Stimulated activated CD8-positive, alpha-beta memory T cell treated with anti-CD3 and anti-CD28 coated beads, Interleukin-7, amount 100 ng/mL, for 4 hours (primary cell): ENCODE results near the gene EMC10.
A peak's percentile ranks its signal among the peaks of the same experiment; 100 is the strongest.
"Not testable (repeated sequence)": the region's sequence is repeated elsewhere in the genome, so short reads cannot be mapped to it uniquely, and the experiment has no call there.

Source experiments
- DNase-seq, 2 donors: peaks; one replicate each; pipeline ENCODE4 v3.0.0-alpha.2; 2020; ENCODE audit warnings: low read depth in 2 of 2

EMC10 gene

GRCh38 chr19:50512999-50513745 lies 36.9 kb downstream of the EMC10 start:
- no peak for DNase-seq

DNA sequence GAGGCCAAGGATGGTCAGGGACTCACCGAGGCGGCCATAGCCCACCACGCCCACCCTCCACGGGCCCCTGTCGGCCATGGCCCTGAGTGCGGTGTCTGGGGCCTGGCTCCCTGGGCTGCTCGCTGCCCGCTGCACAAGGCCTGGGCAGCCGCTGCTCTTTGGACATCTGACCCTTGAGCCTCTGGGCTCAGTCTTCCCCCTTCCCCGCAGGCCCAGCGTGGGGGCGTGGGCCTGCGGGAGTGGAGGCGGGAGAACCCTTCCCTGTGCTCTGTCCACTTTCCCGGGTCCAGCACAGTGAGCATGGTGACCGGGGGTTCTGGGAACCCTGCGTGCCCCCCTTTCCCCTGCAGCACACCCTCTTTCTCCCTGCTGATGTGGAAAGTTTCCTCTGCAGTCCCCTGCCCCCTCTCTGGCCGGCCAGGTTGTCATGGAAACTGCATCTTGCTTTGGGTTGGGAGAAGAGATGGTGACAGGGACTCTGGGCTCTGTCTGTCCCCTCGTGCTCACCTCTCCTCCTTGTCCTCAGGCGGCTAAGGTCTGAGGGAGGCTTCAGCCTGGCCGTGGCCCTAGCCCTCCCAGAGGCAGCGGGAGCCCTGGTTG lies 37.5 kb downstream of the EMC10 start, which contains the start of gene ASPDH:
Gene ASPDH, minus strand, starts transcription at position 168 of the 600 bp plus-strand sequence. Its CDS starts 90 bp downstream, at position 78.
- no peak for DNase-seq

DNA sequence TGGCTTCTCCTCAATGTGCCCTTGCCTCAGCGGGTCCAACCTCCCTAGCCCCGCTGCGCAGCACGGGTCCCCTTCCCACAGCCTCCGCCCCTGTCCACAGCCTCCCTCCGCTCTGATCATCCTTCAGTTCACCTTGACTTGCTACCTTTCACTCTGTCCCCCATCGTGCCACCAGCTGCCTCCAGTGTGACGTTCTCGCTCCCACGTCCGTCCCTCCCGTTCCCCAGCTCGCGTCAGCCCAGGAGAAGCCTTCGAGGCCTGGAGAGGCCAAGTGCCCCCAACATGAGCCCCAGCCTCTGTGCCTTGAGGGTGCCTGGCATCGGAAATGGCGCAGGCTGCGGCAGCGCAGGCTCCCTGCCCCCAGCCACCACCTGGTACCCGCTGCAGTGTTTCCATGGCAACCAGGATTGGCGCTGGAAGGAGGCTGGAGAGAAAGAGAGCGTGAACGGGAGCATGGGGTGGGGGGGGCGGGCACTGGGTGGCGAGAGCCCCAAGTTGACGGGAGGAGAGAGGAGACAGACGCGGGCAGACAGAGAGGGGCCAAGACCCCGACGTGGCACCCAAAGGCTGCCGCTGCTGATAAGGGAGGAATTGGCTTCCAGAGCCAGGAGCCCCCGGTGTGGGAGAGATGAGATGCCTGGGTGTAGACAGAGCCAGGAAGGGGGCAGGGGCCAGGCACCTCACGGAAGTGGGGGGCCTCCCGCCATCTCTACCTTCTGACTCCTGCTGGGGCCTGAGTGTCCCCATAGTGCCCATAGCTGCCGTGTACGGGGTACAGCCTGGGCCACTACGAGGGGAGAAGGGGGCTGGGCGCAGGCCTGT lies 38.2 kb downstream of the EMC10 start:
- DNase-seq = no peak

GRCh38 chr19:50515168-50515561 lies 38.9 kb downstream of the EMC10 start:
- no peak for DNase-seq

GRCh38 chr19:50516456-50516855 lies 40.1 kb downstream of the EMC10 start:
- DNase-seq = no peak

GRCh38 chr19:50516964-50517703 lies 40.8 kb downstream of the EMC10 start:
- DNase-seq = no peak

DNA sequence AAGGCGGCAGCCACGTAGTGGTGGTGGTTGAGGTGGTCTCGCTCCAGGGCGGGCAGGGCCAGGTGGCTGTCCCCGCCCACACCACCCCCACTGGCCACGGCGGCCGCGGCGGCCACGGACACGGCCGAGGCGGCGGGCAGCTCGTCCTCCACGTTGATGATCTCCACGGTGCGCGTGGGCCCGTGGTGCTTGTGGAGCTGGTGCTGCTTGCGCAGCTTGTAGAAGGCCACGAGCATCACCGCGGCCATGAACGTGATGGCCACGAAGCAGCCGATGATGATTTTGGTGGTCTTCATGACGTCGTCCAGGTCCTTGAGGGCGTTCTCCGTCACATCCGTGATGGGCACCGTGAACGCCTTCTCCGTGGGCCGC lies 41.4 kb downstream of the EMC10 start:
- no peak for DNase-seq

DNA sequence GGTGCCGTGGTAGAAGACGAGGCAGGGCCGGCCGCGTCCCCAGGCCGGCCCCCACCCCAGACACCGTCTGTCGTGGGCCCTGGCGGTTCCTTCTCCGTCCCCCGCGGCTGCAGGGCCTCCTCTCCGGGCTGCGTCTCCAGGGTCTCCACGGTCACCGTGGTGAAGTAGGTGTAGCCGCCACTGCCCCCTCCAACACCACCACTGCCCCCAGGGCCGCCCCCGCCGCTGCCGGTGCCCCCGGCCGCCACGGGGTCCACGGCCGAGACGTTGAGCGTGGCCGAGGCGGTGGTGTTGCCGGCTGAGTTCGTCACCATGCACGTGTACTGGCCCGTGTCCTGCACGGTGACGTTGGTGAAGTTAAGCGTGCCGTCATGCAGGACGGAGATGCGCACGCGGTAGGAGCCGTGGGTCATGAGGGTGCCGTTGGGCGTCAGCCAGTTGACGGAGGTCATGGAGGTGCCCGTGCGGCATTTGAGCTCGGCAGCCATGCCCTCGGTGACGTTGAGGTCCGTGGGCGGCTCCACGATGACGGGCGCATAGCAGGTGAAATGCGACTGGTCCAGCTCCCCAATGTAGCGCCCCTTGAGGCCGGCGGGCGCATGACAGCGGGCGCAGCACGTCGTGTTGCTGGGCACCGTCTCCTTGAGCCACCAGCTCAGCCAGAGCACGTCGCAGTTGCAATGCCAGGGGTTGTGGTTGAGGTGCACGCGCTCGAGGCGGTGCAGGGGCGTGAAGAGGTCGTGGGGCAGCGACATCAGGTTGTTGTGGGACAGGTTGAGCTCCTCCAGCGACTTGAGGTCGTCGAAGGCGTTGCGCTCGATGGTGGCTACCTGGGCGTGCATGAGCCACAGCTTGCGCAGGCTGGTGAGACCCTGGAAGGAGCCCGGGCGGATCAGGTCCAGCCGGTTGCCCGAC lies 42.0 kb downstream of the EMC10 start:
- DNase-seq = no peak

- DNase-seq = no peak
These were observed 42.8 kb downstream of the EMC10 start for GRCh38 chr19:50519006-50519575.

GRCh38 chr19:50520822-50521465 lies 44.6 kb downstream of the EMC10 start:
- no peak for DNase-seq

- no peak for DNase-seq
These were observed 46.6 kb downstream of the EMC10 start for GRCh38 chr19:50522881-50523280.

- DNase-seq = not testable (repeated sequence)
These were observed 51.7 kb downstream of the EMC10 start for GRCh38 chr19:50528052-50528451.

GRCh38 chr19:50531171-50531612 lies 54.9 kb downstream of the EMC10 start:
- DNase-seq = no peak

- DNase-seq = no peak
These were observed 56.6 kb downstream of the EMC10 start for GRCh38 chr19:50532952-50533351.

DNA sequence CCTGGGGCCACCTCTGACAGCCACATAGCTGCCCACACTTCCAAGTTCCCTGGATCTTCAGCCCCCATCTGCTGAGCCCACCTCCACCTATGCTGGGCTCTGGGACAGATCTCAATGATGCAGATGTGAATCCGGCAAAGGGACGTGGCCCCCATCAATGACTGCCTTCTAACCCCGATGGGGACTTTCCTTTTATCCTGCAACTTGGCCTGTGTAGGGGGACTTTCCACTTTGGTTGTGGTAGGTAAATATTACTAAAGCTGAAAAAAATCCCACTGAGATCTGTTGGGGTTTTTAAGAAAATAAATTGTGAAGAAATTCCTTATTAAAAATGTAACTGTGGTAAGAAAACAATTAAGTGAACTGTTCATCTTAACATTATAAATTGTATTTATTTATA lies 58.2 kb downstream of the EMC10 start:
- DNase-seq = no peak

GRCh38 chr19:50535672-50536187 lies 59.4 kb downstream of the EMC10 start:
- no peak for DNase-seq

GRCh38 chr19:50536662-50537305 lies 60.5 kb downstream of the EMC10 start:
- DNase-seq = no peak

- DNase-seq = no peak
These were observed 61.0 kb downstream of the EMC10 start for GRCh38 chr19:50537306-50537685.

DNA sequence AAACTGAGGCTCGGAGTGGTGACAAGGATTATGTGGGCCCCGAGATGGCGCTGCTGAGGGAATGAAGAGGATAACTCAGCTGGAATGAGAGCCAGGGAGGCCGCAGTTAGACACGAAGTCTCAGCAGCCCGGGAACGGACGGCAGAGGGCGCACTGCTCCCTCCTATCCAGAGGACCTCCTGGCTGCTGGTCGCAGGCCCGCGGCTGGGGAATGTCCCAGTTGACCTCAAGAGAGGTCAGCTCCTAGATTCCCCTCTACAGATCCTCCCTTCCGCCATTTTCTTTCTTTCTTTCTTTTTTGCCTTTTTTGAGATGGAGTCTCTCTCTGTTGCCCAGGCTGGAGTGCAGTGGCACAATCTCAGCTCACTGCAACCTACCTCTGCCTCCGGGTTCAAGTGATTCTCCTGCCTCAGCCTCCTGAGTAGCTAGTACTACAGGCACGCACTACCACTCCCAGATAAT lies 61.5 kb downstream of the EMC10 start:
- DNase-seq = peak; percentile 20 to 34
